HPDE6-E6E7 (cell line): ENCODE measurements around the gene VIM.
A peak's percentile ranks its signal among the peaks of the same experiment; 100 is the strongest.

Source experiments
- DNase-seq: peaks from one replicate; pipeline ENCODE4 v3.0.0; 2011; ENCODE audit warnings: missing footprints; ENCODE audit errors: extremely low spot score

Gene VIM

GRCh38 chr10:17209881-17210280, 18.2 kb upstream of the VIM start:
- no peak for DNase-seq

- no peak for DNase-seq
Measured at GRCh38 chr10:17210361-17210760, 17.7 kb upstream of the VIM start.

- no peak for DNase-seq
Measured at GRCh38 chr10:17212802-17213221, 15.2 kb upstream of the VIM start.

DNA sequence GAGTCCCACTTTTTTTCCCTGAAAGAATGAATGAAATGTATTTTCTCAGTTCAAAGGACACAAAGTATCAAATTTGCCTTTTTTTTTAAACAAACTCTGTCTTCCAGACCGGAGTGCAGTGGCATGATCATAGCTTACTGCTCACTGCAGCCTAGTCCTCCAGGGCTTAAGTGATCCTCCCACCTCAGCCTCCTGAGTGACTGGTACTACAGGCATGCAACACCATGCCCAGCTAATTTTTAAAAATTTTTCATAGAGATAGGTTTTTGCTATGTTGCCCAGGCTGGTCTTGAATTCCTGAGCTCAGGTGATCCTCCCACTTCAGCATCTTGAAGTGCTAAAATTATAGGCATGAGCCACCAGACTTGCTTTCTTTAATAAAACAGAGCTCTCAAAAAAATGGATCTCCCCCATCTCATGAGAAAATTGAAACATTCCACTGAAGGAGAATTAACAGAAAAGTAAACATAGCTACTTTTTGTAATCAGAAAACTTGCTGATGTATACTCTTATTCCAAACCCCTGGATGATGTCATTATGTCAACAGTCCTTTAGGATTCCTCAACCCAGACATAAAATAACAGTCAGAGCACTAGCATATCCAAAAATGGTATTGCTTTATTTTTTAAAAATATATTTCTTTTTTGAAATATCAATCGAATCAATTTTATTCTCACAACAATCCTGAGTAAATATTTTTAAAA, 14.2 kb upstream of the VIM start:
- DNase-seq = no peak

DNA sequence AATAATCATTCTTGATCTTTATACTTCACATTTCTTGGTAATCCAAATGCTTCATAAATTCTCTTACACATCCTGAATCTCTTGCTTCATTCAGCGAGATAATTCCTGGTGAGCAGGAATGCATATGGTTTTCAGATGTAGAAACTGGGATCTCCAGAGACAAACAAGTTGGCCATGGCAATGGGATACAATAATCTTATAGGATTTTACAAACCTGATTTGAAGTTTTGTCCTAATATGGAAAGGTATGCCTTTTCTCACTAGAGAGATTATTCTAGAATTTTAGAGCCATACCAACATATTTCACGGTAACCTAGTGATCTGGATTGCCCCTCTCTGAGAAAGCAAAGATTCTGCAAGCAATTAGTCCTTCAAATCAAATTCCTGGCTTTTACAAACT, 13.5 kb upstream of the VIM start:
- DNase-seq = no peak

- peak; percentile 4 for DNase-seq
Measured at GRCh38 chr10:17214971-17215781, 12.9 kb upstream of the VIM start.

GRCh38 chr10:17215782-17216122, 12.3 kb upstream of the VIM start:
- no peak for DNase-seq

GRCh38 chr10:17216217-17216900, 11.7 kb upstream of the VIM start:
- DNase-seq = peak; percentile 50

- DNase-seq = no peak
Measured at GRCh38 chr10:17216901-17217395, 11.1 kb upstream of the VIM start.

GRCh38 chr10:17217631-17218232, 10.3 kb upstream of the VIM start:
- DNase-seq = no peak

- no peak for DNase-seq
Measured at GRCh38 chr10:17219024-17219423, 9.0 kb upstream of the VIM start.

GRCh38 chr10:17220652-17221100, 7.4 kb upstream of the VIM start:
- no peak for DNase-seq

- no peak for DNase-seq
Measured at GRCh38 chr10:17222329-17222728, 5.7 kb upstream of the VIM start.

DNA sequence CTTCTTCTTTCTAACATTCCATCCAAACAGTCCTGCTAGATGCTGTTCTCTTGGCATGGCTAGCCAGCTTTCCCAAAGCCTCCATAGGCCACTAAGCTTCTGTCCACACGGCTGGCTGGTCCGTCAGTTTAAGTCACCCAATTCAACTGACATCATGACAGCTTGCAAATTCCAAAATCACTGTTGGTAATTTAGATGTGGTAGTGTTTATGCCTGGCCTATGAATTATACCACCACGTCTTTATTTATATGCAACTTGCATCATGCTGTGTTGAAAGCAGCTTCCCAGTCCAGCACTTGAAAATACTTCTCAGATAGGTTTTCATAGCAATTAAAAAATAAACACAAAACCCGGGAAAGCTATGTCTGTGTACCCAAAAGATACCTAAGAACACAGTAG, 2.2 kb upstream of the VIM start:
- no peak for DNase-seq

DNA sequence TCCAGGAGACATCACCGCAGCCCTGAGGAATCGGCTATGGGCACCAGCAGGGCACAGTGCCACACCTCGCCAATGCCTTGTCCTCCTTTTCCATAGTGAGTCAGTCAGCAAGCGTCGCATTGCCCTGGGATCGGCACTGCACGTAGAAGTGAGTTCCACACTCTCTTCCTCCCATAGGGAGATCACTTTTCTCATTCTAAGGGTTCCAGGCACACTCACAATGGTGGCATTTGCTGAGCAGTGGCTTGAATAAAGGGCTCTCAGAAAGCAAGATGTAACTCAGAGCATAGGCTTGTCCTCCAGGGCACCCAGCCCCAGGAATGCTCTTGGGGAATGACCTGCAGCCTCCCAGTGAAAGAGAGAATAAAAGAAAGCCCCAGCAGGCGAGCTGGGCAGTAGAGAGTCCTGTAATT, 1.1 kb upstream of the VIM start:
- no peak for DNase-seq

DNA sequence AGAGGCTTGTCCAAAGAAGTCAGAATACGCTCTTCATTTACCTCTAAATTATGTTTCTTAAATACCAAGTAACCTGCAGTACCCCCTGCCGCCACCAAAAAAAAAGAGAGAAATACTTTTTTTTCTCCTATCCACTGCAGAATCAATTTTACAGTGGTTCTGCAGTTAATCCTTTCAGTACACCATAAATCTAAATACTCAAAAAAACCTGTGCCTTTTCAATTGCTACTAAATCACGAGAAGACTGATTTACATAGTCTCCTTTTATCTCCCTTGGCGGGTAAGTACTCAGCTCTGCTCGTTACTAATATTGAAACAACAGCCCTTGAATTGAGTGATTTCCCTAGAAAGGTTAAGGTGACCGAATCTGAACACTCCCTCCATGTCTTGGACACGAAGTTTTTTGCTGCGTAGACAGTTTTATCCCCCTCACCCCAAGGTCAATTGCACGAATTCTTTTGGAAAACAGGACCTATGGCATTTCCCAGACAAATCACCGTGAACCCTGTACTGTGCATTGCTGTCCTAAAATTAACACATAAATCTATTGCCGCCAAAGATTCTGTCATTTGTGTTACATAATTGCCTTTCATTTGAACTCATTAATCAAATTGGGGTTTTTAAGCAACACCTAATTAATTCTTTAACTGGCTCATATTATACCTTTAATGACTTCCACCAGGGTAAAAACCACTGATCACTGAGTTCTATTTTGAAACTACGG, 512 bp upstream of the VIM start:
- DNase-seq = no peak

DNA sequence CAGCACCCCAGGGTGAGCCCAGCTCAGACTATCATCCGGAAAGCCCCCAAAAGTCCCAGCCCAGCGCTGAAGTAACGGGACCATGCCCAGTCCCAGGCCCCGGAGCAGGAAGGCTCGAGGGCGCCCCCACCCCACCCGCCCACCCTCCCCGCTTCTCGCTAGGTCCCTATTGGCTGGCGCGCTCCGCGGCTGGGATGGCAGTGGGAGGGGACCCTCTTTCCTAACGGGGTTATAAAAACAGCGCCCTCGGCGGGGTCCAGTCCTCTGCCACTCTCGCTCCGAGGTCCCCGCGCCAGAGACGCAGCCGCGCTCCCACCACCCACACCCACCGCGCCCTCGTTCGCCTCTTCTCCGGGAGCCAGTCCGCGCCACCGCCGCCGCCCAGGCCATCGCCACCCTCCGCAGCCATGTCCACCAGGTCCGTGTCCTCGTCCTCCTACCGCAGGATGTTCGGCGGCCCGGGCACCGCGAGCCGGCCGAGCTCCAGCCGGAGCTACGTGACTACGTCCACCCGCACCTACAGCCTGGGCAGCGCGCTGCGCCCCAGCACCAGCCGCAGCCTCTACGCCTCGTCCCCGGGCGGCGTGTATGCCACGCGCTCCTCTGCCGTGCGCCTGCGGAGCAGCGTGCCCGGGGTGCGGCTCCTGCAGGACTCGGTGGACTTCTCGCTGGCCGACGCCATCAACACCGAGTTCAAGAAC, 1.1 kb downstream of the VIM start:
- DNase-seq = no peak

GRCh38 chr10:17229717-17229966, 1.6 kb downstream of the VIM start:
- no peak for DNase-seq

- no peak for DNase-seq
Measured at GRCh38 chr10:17229967-17230682, 2.1 kb downstream of the VIM start.

DNA sequence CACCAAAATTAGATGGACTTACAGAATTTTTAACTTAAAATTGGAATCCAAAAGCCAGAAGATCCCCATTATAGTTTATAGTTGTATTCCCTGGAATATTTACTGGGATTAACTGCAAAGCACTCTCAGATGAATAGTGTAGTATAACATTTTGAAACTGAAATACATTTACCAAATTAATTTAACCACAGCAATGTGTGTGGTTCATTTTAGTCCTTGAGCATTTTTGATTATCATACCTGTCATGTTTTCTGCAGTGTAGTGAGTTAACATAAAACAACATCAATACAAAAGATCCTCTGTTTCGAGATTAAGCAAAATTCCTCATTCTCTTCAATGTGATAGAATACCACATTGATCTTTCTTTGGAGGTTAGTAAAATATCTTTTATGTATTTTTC, 3.7 kb downstream of the VIM start:
- no peak for DNase-seq
